ENCODE measurements around the gene SLC12A8. TPM values are rescaled to one million over a fixed set of nuclear protein-coding genes. Genes with fewer than 3 reads are reported as not detected.
A peak's percentile ranks its signal among the peaks of the same experiment; 100 is the strongest.

SLC12A8 gene
- total and polyA plus RNA-seq, 2 experiments from 2014 or later: 6.9 to 15.9 TPM

- TF ChIP-seq ZNF331 (CRISPR knock-in tag; IDR thresholded peaks at IDR 0.05; ENCODE audit: low read depth): no peak
- no peak for TF ChIP-seq JUNB (IDR thresholded peaks at IDR 0.05; ENCODE audit: unreplicated experiment)
- TF ChIP-seq STAT1 (IDR thresholded peaks at IDR 0.05; ENCODE audit: unreplicated experiment): no peak
- TF ChIP-seq CREB1 (CRISPR knock-in tag; IDR thresholded peaks at IDR 0.05; ENCODE audit: low read depth): no peak
- TF ChIP-seq ZNF114 (CRISPR knock-in tag; IDR thresholded peaks at IDR 0.05): no peak
- TF ChIP-seq, protein P1, sequence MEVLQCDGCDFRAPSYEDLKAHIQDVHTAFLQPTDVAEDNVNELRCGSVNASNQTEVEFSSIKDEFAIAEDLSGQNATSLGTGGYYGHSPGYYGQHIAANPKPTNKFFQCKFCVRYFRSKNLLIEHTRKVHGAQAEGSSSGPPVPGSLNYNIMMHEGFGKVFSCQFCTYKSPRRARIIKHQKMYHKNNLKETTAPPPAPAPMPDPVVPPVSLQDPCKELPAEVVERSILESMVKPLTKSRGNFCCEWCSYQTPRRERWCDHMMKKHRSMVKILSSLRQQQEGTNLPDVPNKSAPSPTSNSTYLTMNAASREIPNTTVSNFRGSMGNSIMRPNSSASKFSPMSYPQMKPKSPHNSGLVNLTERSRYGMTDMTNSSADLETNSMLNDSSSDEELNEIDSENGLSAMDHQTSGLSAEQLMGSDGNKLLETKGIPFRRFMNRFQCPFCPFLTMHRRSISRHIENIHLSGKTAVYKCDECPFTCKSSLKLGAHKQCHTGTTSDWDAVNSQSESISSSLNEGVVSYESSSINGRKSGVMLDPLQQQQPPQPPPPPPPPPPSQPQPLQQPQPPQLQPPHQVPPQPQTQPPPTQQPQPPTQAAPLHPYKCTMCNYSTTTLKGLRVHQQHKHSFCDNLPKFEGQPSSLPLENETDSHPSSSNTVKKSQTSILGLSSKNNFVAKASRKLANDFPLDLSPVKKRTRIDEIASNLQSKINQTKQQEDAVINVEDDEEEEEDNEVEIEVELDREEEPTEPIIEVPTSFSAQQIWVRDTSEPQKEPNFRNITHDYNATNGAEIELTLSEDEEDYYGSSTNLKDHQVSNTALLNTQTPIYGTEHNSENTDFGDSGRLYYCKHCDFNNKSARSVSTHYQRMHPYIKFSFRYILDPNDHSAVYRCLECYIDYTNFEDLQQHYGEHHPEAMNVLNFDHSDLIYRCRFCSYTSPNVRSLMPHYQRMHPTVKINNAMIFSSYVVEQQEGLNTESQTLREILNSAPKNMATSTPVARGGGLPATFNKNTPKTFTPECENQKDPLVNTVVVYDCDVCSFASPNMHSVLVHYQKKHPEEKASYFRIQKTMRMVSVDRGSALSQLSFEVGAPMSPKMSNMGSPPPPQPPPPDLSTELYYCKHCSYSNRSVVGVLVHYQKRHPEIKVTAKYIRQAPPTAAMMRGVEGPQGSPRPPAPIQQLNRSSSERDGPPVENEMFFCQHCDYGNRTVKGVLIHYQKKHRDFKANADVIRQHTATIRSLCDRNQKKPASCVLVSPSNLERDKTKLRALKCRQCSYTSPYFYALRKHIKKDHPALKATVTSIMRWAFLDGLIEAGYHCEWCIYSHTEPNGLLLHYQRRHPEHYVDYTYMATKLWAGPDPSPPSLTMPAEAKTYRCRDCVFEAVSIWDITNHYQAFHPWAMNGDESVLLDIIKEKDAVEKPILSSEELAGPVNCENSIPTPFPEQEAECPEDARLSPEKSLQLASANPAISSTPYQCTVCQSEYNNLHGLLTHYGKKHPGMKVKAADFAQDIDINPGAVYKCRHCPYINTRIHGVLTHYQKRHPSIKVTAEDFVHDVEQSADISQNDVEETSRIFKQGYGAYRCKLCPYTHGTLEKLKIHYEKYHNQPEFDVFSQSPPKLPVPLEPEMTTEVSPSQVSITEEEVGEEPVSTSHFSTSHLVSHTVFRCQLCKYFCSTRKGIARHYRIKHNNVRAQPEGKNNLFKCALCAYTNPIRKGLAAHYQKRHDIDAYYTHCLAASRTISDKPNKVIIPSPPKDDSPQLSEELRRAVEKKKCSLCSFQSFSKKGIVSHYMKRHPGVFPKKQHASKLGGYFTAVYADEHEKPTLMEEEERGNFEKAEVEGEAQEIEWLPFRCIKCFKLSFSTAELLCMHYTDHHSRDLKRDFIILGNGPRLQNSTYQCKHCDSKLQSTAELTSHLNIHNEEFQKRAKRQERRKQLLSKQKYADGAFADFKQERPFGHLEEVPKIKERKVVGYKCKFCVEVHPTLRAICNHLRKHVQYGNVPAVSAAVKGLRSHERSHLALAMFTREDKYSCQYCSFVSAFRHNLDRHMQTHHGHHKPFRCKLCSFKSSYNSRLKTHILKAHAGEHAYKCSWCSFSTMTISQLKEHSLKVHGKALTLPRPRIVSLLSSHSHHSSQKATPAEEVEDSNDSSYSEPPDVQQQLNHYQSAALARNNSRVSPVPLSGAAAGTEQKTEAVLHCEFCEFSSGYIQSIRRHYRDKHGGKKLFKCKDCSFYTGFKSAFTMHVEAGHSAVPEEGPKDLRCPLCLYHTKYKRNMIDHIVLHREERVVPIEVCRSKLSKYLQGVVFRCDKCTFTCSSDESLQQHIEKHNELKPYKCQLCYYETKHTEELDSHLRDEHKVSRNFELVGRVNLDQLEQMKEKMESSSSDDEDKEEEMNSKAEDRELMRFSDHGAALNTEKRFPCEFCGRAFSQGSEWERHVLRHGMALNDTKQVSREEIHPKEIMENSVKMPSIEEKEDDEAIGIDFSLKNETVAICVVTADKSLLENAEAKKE (CRISPR knock-in tag; IDR thresholded peaks at IDR 0.05): no peak
- no peak for TF ChIP-seq EZH2phosphoT487 (IDR thresholded peaks at IDR 0.05; ENCODE audit: unreplicated experiment)
- TF ChIP-seq POLR2AphosphoS5 (IDR thresholded peaks at IDR 0.05; ENCODE audit: low read depth): no peak
- no peak for TF ChIP-seq EZH2 (IDR thresholded peaks at IDR 0.05; ENCODE audit: low read depth, unreplicated experiment)
These were observed 49.6 kb upstream of the SLC12A8 start (continued) for GRCh38 chr3:125262161-125262560.

GRCh38 chr3:125261031-125261430 is 48.5 kb upstream of the SLC12A8 start:
- Mint-ChIP-seq H3K4me1 (peaks cover 8% of the 10 kb centered on the region), H3K4me3 (no peak overlapping the region), H3K27me3 (ENCODE audit: insufficient read depth, low read depth, poor library complexity) (no peaks in the 10 kb centered on the region), H3K9me3 (peaks cover 10% of the 10 kb centered on the region; the same call in 2 of the 3 replicates), H3K36me3 (ENCODE audit: low read depth) (peaks cover 14% of the 10 kb centered on the region; the same call in 2 of the 3 replicates), H3K27ac (peak overlapping the region; percentile 56; the same call in 1 of the 2 replicates)
- H3K27me3 ChIP-seq (ENCODE audit: insufficient read depth): no peaks in the 10 kb centered on the region
- H3K9me2 ChIP-seq (ENCODE audit: insufficient read depth): no peaks in the 10 kb centered on the region
- no peaks in the 10 kb centered on the region for H3K36me3 ChIP-seq (ENCODE audit: insufficient read depth)
- H2AFZ ChIP-seq: no peak overlapping the region
- no peak overlapping the region for H3K4me2 ChIP-seq
- DNase-seq (ENCODE audit: low spot score): no peak
- H4K20me1 ChIP-seq (replicated peaks; ENCODE audit: insufficient read depth): no peaks in the 10 kb centered on the region
- no peak overlapping the region for H3K4me3 ChIP-seq
- H3K4me1 ChIP-seq (ENCODE audit: insufficient read depth): peaks cover 10% of the 10 kb centered on the region; the same call in 1 of the 2 replicates
- H3K27ac ChIP-seq (ENCODE audit: low read depth): peak overlapping the region; percentile 10; the same call in 1 of the 2 replicates
- H3F3A ChIP-seq (replicated peaks; ENCODE audit: low read depth): no peaks in the 10 kb centered on the region
- ATAC-seq: no peak
- no peaks in the 10 kb centered on the region for H3K79me2 ChIP-seq (replicated peaks; ENCODE audit: insufficient read depth)
- no peak for TF ChIP-seq ZNF114 (CRISPR knock-in tag; IDR thresholded peaks at IDR 0.05)
- TF ChIP-seq, protein P1 (CRISPR knock-in tag; IDR thresholded peaks at IDR 0.05): no peak
